HG03280 (cell line): ENCODE results near the gene TFAP2D.

ENCODE experiments used
- ATAC-seq: cut with Tn5 transposase; IDR thresholded peaks from one replicate; pipeline ENCODE4 v1.9.1; 2021; ENCODE audit warnings: mild to moderate bottlenecking, moderate library complexity; ENCODE audit not compliant: unreplicated experiment

The TFAP2D gene

DNA sequence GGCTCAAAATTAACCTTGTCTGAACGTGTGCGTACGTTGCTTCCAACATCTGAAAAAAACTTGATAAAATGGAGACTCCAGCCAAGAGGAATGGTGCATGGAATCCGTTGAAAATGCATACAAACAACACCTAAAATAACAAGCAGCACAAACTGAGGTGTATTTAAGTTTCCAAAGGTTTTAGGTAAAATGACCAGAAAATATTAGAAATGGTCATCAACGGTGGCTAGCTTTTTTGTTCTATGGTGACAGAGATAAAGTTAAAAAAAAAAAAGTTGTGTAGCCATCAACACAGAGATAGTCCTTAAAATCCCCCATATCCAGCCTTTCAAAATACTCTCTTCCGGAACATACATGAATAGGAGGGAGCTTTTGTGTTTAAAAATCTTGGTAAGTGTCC lies 104.7 kb downstream of the TFAP2D start:
- no peak for ATAC-seq

GRCh38 chr6:50818673-50819072 lies 105.3 kb downstream of the TFAP2D start, which contains the start of gene TFAP2B:
Gene TFAP2B (plus strand): TSS chr6:50818871. CDS start chr6:50818892, 21 bp downstream.
- ATAC-seq = no peak

DNA sequence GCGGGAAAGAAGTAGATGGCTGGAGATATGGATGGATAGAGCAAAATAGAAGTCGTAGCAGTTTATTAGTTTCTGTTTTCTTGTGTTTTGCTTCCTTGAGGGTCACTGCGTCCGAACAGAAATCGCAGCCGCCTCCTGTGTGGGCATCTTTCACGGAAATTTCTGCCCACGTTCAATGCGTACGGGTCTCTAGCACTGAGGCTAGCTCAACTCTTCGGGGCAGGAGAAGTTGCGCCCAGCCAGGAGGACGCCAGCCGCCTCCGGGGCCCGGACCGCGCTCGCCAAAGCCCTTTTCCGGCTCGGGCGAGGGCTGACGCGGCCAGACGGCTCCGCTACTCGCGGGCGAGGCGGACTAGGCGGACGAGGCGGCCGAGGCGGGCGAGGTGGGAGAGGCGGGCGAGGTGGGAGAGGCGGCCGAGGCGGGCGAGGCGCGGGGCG lies 106.2 kb downstream of the TFAP2D start:
- no peak for ATAC-seq

DNA sequence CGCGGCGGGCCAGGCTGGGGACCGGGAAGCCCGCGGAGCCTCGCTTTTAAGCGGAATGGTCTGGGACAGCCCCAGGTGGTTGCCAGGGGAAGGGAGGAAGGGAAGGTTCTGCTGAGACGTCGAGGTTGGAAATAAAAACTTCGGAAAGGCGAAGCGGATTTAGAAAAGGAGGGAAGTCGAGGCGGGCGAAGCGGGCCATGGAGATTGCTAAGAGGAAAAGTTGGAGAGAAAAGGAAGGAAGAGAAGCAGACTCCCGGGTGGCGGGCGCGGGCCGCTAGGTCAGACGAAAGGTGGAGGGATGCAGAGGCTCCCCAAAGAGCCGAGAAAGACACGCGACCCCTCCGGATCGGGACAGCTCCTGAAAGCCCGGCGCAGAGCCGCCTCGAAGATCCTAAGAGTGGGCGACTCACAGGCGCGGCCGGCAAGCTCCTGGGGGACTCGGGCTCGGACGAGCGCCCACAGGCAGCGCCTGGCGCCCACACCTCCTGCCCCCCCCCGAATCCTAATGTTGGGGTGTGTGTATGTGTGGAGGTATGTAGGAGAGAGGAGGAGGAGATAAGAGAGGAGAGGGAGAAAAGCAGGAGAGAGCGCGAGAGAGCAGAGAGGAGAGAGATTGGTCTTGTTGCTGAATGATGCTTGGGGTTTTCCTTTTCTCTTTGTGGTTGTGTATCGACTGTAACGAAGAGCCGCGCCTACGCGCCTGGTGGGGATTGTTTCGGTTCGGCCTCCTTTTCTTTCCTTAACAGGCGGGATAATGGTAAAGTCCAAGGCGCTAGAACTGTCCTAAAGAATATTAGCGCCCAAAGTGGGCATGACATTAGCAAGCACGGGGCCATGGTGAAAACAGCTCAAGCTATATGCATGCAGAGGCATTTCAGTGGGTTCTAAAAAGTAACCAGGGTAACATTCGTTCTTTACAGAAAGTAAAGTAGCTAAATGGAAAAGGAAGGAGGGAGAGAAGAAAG lies 106.9 kb downstream of the TFAP2D start:
- ATAC-seq = no peak

DNA sequence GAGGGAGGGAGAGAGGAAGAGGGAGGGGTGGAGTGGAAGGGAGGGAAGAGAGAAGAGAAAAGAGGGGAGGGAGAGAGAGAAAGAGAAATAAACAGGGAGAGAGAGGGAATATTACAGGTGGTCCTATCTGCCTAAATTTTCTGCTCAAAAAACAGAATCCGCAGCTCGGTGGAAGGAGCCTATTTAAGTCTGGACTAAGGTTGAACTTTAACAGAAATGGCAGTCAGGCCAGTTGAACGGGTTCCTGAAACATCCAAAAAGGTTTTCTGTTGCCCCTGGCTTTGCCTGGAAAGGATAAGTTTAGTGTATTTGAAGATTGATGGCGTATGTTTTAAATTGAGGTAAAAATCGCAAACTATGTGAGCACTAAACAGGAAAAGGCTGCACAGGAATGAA lies 107.5 kb downstream of the TFAP2D start:
- ATAC-seq = no peak

DNA sequence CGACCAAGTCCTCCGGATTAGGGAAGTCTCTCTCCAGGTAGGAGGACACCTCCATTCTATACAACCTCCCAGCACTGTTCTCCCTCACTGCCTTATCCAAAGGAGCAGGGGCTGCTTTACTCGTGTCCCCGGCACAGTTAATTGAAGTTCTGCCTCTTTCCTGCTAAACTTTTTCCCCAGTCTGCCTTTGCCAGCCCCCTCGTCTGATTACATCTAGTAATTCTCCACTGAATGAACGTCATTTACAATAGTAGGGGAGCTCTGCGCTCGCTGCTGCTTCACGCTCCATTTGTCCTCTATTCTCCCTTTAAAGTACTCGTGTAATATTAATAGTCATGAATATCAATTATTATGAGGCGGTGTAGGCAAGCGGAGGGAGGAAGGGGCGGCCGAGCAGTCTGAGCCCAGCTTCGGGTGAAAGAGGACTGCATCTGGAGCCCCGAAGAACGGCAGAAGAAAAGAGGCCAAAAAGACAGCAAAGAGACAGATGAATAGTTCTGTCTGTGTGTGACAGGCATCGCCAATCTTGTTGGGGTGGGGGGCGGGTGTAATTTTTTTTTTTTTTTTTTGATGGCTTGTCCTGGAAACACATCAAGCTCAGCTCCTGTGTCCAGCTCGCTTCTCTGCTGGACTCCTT lies 108.2 kb downstream of the TFAP2D start:
- no peak for ATAC-seq

GRCh38 chr6:50822078-50822476 lies 108.8 kb downstream of the TFAP2D start:
- ATAC-seq = no peak
